ENCODE measurements around the gene HEPN1. TPM values are rescaled to one million over a fixed set of nuclear protein-coding genes. Genes with fewer than 3 reads are reported as not detected.
A peak's percentile ranks its signal among the peaks of the same experiment; 100 is the strongest.

HEPN1 gene
- not detected for total RNA-seq
- not detected for polyA plus RNA-seq

- ATAC-seq (ENCODE audit: low read depth in 2 of 2) = no peak
- H3K27me3 ChIP-seq (ENCODE audit: control insufficient read depth, insufficient read depth, low read length) = no peaks in the 10 kb centered on the region
- peaks cover 5% of the 10 kb centered on the region for H3K4me1 ChIP-seq (ENCODE audit: control insufficient read depth, insufficient read depth, low read length, poor library complexity, severe bottlenecking)
- H3K4me1 Mint-ChIP-seq = peaks cover 0 to 25% (median 5%) of the 10 kb centered on the region in 4 donors
- peak within 1 kb of the TSS in 2 of 3 donors; percentile 12 to 40 for H3K27ac Mint-ChIP-seq
- no peak for DNase-seq
- H3K4me3 ChIP-seq (ENCODE audit: low read depth, low read length) = no peak within 1 kb of the TSS
- no peaks in the 10 kb centered on the region for H3K36me3 ChIP-seq (ENCODE audit: control insufficient read depth, insufficient read depth, low read length)
- H3K9me3 Mint-ChIP-seq = peaks cover 0 to 6% (median 0%) of the 10 kb centered on the region in 7 donors
- no peak within 1 kb of the TSS for H3K27ac ChIP-seq (ENCODE audit: insufficient read depth, low read length, poor library complexity, severe bottlenecking)
- H3K27me3 Mint-ChIP-seq = peaks cover 25% of the 10 kb centered on the region
- H3K36me3 Mint-ChIP-seq = peaks cover 3% of the 10 kb centered on the region
- H3K4me3 Mint-ChIP-seq = peak within 1 kb of the TSS in 2 of 4 donors; percentile 5 to 44
- no peaks in the 10 kb centered on the region for H3K9me3 ChIP-seq (ENCODE audit: control insufficient read depth in 2 of 2, low read length in 2 of 2)
Measured at GRCh38 chr11:124918950-124919349, at the start of gene HEPN1. HEPN1 (plus strand) TSS chr11:124919250.

- no peak for ATAC-seq (ENCODE audit: low read depth in 2 of 2)
- H3K4me3 Mint-ChIP-seq = peak overlapping the region in 2 of 4 donors; percentile 0 to 63
- Histone ChIP-seq H3K36me3 (ENCODE audit: control insufficient read depth, insufficient read depth, low read length) (no peaks in the 10 kb centered on the region), H3K27me3 (ENCODE audit: control insufficient read depth, insufficient read depth, low read length) (peaks cover 34% of the 10 kb centered on the region), H3K9me3 (ENCODE audit: control insufficient read depth in 2 of 2, low read length in 2 of 2) (peaks cover 0 to 7% of the 10 kb centered on the region in 2 experiments), H3K4me3 (ENCODE audit: low read depth, low read length) (no peak overlapping the region), H3K27ac (ENCODE audit: insufficient read depth, low read length, poor library complexity, severe bottlenecking) (no peak overlapping the region), H3K4me1 (ENCODE audit: control insufficient read depth, insufficient read depth, low read length, poor library complexity, severe bottlenecking) (peaks cover 26% of the 10 kb centered on the region)
- no peak for DNase-seq
- H3K36me3 Mint-ChIP-seq = no peaks in the 10 kb centered on the region
- H3K4me1 Mint-ChIP-seq = peaks cover 0 to 45% (median 9%) of the 10 kb centered on the region in 4 donors
- H3K27ac Mint-ChIP-seq = no peak overlapping the region
- H3K27me3 Mint-ChIP-seq = peaks cover 79% of the 10 kb centered on the region
- peaks cover 0 to 4% (median 0%) of the 10 kb centered on the region in 7 donors for H3K9me3 Mint-ChIP-seq
Measured at GRCh38 chr11:124869331-124869730, 49.7 kb upstream of the HEPN1 start.

GRCh38 chr11:124869856-124870387 is 49.1 kb upstream of the HEPN1 start:
- H3K9me3 ChIP-seq (ENCODE audit: control insufficient read depth in 2 of 2, low read length in 2 of 2) = peaks cover 0 to 7% of the 10 kb centered on the region in 2 experiments
- peak overlapping the region in 1 of 4 donors; percentile 0 for H3K4me3 Mint-ChIP-seq
- H3K4me3 ChIP-seq (ENCODE audit: low read depth, low read length) = no peak overlapping the region
- peaks cover 0 to 5% (median 0%) of the 10 kb centered on the region in 7 donors for H3K9me3 Mint-ChIP-seq
- DNase-seq (no peak), ATAC-seq (ENCODE audit: low read depth in 2 of 2) (no peak)
- H3K4me1 ChIP-seq (ENCODE audit: control insufficient read depth, insufficient read depth, low read length, poor library complexity, severe bottlenecking) = peaks cover 26% of the 10 kb centered on the region
- no peaks in the 10 kb centered on the region for H3K36me3 Mint-ChIP-seq
- peaks cover 0 to 41% (median 9%) of the 10 kb centered on the region in 4 donors for H3K4me1 Mint-ChIP-seq
- peaks cover 74% of the 10 kb centered on the region for H3K27me3 Mint-ChIP-seq
- H3K27me3 ChIP-seq (ENCODE audit: control insufficient read depth, insufficient read depth, low read length) = peaks cover 32% of the 10 kb centered on the region
- no peak overlapping the region for H3K27ac Mint-ChIP-seq
- H3K36me3 ChIP-seq (ENCODE audit: control insufficient read depth, insufficient read depth, low read length) = no peaks in the 10 kb centered on the region
- no peak overlapping the region for H3K27ac ChIP-seq (ENCODE audit: insufficient read depth, low read length, poor library complexity, severe bottlenecking)

DNA sequence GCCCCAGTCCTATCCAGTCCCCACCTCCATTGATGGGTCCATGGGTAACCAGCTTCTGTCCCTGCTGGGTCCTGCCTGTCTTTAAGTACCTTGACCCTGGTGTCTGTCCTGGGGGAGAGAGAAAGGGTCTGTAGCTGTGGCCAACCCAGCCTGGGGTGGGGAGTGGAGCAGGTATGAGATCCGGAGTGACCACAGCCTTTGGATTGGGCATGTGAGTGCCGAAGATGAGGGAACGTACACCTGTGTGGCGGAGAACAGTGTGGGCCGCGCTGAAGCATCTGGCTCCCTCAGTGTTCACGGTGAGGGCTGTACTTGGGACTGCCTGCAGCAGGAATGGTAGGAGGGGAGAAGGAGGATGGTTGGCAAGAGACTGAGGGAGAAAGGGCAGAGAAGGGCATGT is 48.6 kb upstream of the HEPN1 start:
- H3K27ac ChIP-seq (ENCODE audit: insufficient read depth, low read length, poor library complexity, severe bottlenecking) = no peak overlapping the region
- peaks cover 35% of the 10 kb centered on the region for H3K27me3 ChIP-seq (ENCODE audit: control insufficient read depth, insufficient read depth, low read length)
- H3K9me3 ChIP-seq (ENCODE audit: control insufficient read depth in 2 of 2, low read length in 2 of 2) = peaks cover 0 to 7% of the 10 kb centered on the region in 2 experiments
- peaks cover 0 to 41% (median 10%) of the 10 kb centered on the region in 4 donors for H3K4me1 Mint-ChIP-seq
- H3K9me3 Mint-ChIP-seq = peaks cover 0 to 6% (median 0%) of the 10 kb centered on the region in 7 donors
- no peaks in the 10 kb centered on the region for H3K36me3 Mint-ChIP-seq
- H3K4me1 ChIP-seq (ENCODE audit: control insufficient read depth, insufficient read depth, low read length, poor library complexity, severe bottlenecking) = peaks cover 22% of the 10 kb centered on the region
- H3K4me3 Mint-ChIP-seq = no peak overlapping the region
- H3K27me3 Mint-ChIP-seq = peaks cover 75% of the 10 kb centered on the region
- no peak overlapping the region for H3K4me3 ChIP-seq (ENCODE audit: low read depth, low read length)
- H3K36me3 ChIP-seq (ENCODE audit: control insufficient read depth, insufficient read depth, low read length) = no peaks in the 10 kb centered on the region
- H3K27ac Mint-ChIP-seq = no peak overlapping the region
- no peak for DNase-seq
- no peak for ATAC-seq (ENCODE audit: low read depth in 2 of 2)

- H3K4me1 Mint-ChIP-seq = peaks cover 0 to 37% (median 5%) of the 10 kb centered on the region in 4 donors
- peaks cover 0 to 2% (median 0%) of the 10 kb centered on the region in 7 donors for H3K9me3 Mint-ChIP-seq
- ATAC-seq (ENCODE audit: low read depth in 2 of 2) (no peak), DNase-seq (no peak)
- peaks cover 26% of the 10 kb centered on the region for H3K27me3 ChIP-seq (ENCODE audit: control insufficient read depth, insufficient read depth, low read length)
- no peaks in the 10 kb centered on the region for H3K9me3 ChIP-seq (ENCODE audit: control insufficient read depth in 2 of 2, low read length in 2 of 2)
- no peak overlapping the region for H3K27ac ChIP-seq (ENCODE audit: insufficient read depth, low read length, poor library complexity, severe bottlenecking)
- H3K4me3 ChIP-seq (ENCODE audit: low read depth, low read length) = no peak overlapping the region
- H3K4me1 ChIP-seq (ENCODE audit: control insufficient read depth, insufficient read depth, low read length, poor library complexity, severe bottlenecking) = peaks cover 27% of the 10 kb centered on the region
- H3K36me3 ChIP-seq (ENCODE audit: control insufficient read depth, insufficient read depth, low read length) = no peaks in the 10 kb centered on the region
- H3K4me3 Mint-ChIP-seq = peak overlapping the region in 1 of 4 donors; percentile 17
- H3K27me3 Mint-ChIP-seq = peaks cover 58% of the 10 kb centered on the region
- H3K36me3 Mint-ChIP-seq = no peaks in the 10 kb centered on the region
- no peak overlapping the region for H3K27ac Mint-ChIP-seq
Measured at GRCh38 chr11:124872280-124872679, 46.8 kb upstream of the HEPN1 start.

DNA sequence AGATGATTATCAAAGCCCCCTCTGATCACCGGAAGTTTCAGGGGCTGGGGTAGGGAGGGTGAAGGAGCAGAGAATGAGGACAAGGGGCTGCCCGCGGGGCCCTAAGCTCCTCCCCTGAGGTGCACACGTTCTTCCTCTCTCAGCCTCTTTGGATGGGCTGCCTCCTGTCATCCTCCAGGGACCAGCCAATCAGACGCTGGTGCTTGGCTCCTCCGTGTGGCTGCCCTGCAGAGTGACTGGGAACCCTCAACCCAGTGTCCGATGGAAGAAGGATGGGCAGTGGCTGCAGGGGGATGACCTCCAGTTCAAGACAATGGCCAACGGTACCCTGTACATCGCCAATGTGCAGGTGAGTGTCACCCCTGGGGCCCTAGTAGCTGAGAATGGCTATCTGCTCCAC is 46.3 kb upstream of the HEPN1 start:
- peaks cover 54% of the 10 kb centered on the region for H3K27me3 Mint-ChIP-seq
- H3K4me1 ChIP-seq (ENCODE audit: control insufficient read depth, insufficient read depth, low read length, poor library complexity, severe bottlenecking) = peaks cover 30% of the 10 kb centered on the region

GRCh38 chr11:124873951-124874350 is 45.1 kb upstream of the HEPN1 start:
- no peak for DNase-seq
- no peaks in the 10 kb centered on the region for H3K36me3 Mint-ChIP-seq

More for the DNA sequence above, 46.3 kb upstream of the HEPN1 start:
- DNase-seq = no peak
- H3K9me3 ChIP-seq (ENCODE audit: control insufficient read depth in 2 of 2, low read length in 2 of 2) = no peaks in the 10 kb centered on the region
- no peak overlapping the region for H3K4me3 ChIP-seq (ENCODE audit: low read depth, low read length)
- Mint-ChIP-seq H3K27ac (no peak overlapping the region), H3K36me3 (no peaks in the 10 kb centered on the region), H3K4me3 (peak overlapping the region in 1 of 4 donors; percentile 17), H3K9me3 (peaks cover 0 to 2% (median 0%) of the 10 kb centered on the region in 7 donors), H3K4me1 (peaks cover 0 to 37% (median 2%) of the 10 kb centered on the region in 4 donors)
- no peak for ATAC-seq (ENCODE audit: low read depth in 2 of 2)
- H3K36me3 ChIP-seq (ENCODE audit: control insufficient read depth, insufficient read depth, low read length) = no peaks in the 10 kb centered on the region
- H3K27me3 ChIP-seq (ENCODE audit: control insufficient read depth, insufficient read depth, low read length) = peaks cover 22% of the 10 kb centered on the region
- no peak overlapping the region for H3K27ac ChIP-seq (ENCODE audit: insufficient read depth, low read length, poor library complexity, severe bottlenecking)

More at GRCh38 chr11:124873951-124874350, 45.1 kb upstream of the HEPN1 start:
- H3K27me3 Mint-ChIP-seq = peaks cover 44% of the 10 kb centered on the region
- no peak overlapping the region for H3K27ac ChIP-seq (ENCODE audit: insufficient read depth, low read length, poor library complexity, severe bottlenecking)
- H3K9me3 ChIP-seq (ENCODE audit: control insufficient read depth in 2 of 2, low read length in 2 of 2) = no peaks in the 10 kb centered on the region
- ATAC-seq (ENCODE audit: low read depth in 2 of 2) = no peak
- H3K4me1 Mint-ChIP-seq = peaks cover 0 to 32% (median 2%) of the 10 kb centered on the region in 4 donors
- peak overlapping the region in 3 of 4 donors; percentile 34 to 62 (median 43) for H3K4me3 Mint-ChIP-seq
- no peak overlapping the region for H3K27ac Mint-ChIP-seq
- peaks cover 17% of the 10 kb centered on the region for H3K27me3 ChIP-seq (ENCODE audit: control insufficient read depth, insufficient read depth, low read length)
- H3K36me3 ChIP-seq (ENCODE audit: control insufficient read depth, insufficient read depth, low read length) = no peaks in the 10 kb centered on the region
- peaks cover 0 to 2% (median 0%) of the 10 kb centered on the region in 7 donors for H3K9me3 Mint-ChIP-seq
- peaks cover 25% of the 10 kb centered on the region for H3K4me1 ChIP-seq (ENCODE audit: control insufficient read depth, insufficient read depth, low read length, poor library complexity, severe bottlenecking)
- no peak overlapping the region for H3K4me3 ChIP-seq (ENCODE audit: low read depth, low read length)
